Trophoblast cell (in vitro differentiated cells and primary cell): Measurements from ENCODE around the gene SRSF3.

Experiments
- DNase-seq, 2 donors: peaks; one replicate each; pipeline ENCODE4 v3.0.0-alpha.2; 2016
- H2AFZ ChIP-seq: 2 replicates; pipeline ENCODE4 v1.6.1; 2013; ENCODE audit warnings: low read length, moderate library complexity, mild to moderate bottlenecking; ENCODE audit not compliant: insufficient read depth, poor library complexity
- H2AK5ac ChIP-seq: 2 replicates; pipeline ENCODE4 v1.6.1; 2013; ENCODE audit warnings: mild to moderate bottlenecking, low read length
- H2BK120ac ChIP-seq: 2 replicates; pipeline ENCODE4 v1.6.1; 2013; ENCODE audit warnings: low read length, mild to moderate bottlenecking, moderate library complexity; ENCODE audit not compliant: insufficient read depth, poor library complexity
- H2BK12ac ChIP-seq: 2 replicates; pipeline ENCODE4 v1.6.1; 2013; ENCODE audit warnings: mild to moderate bottlenecking, low read length, moderate library complexity
- H2BK5ac ChIP-seq: 2 replicates; pipeline ENCODE4 v1.6.1; 2013; ENCODE audit warnings: low read length, low read depth, moderate library complexity, mild to moderate bottlenecking; ENCODE audit not compliant: poor library complexity
- H3K14ac ChIP-seq: 2 replicates; pipeline ENCODE4 v1.6.1; 2013; ENCODE audit warnings: mild to moderate bottlenecking, low read length
- H3K18ac ChIP-seq: 2 replicates; pipeline ENCODE4 v1.6.1; 2013; ENCODE audit warnings: mild to moderate bottlenecking, low read length
- H3K23ac ChIP-seq: 2 replicates; pipeline ENCODE4 v1.6.1; 2013; ENCODE audit warnings: low read length
- H3K27ac ChIP-seq: 2 replicates; pipeline ENCODE4 v1.5.1; 2013; ENCODE audit warnings: low read depth, mild to moderate bottlenecking, inconsistent platforms, low read length, moderate library complexity
- H3K27me3 ChIP-seq: 2 replicates; pipeline ENCODE4 v1.6.1; 2013; ENCODE audit warnings: inconsistent platforms, mild to moderate bottlenecking, low read length, moderate library complexity; ENCODE audit not compliant: insufficient read depth
- H3K36me3 ChIP-seq, 2 experiments: 1 replicate in 1 of 2; 2 replicates in 1 of 2; pipeline ENCODE4 v1.6.1; 2013; ENCODE audit warnings: low read length in 2 of 2, mild to moderate bottlenecking in 2 of 2, moderate library complexity in 1 of 2; ENCODE audit not compliant: insufficient read depth in 2 of 2, control insufficient read depth in 1 of 2
- H3K4ac ChIP-seq: 2 replicates; pipeline ENCODE4 v1.6.1; 2013; ENCODE audit warnings: low read depth, mild to moderate bottlenecking, low read length, moderate library complexity
- H3K4me1 ChIP-seq, 2 experiments: 1 replicate in 1 of 2; 2 replicates in 1 of 2; pipeline ENCODE4 v1.6.1; 2013; ENCODE audit warnings: low read length in 2 of 2, mild to moderate bottlenecking in 2 of 2, moderate library complexity in 1 of 2; ENCODE audit not compliant: insufficient read depth in 2 of 2, control insufficient read depth in 1 of 2
- H3K4me2 ChIP-seq: 2 replicates; pipeline ENCODE4 v1.6.1; 2013; ENCODE audit warnings: inconsistent platforms, mild to moderate bottlenecking, low read length, moderate library complexity
- H3K4me3 ChIP-seq: 2 replicates; pipeline ENCODE4 v1.5.1; 2013; ENCODE audit warnings: mild to moderate bottlenecking, low read depth, low read length, inconsistent platforms
- H3K79me1 ChIP-seq: one replicate; pipeline ENCODE4 v1.6.1; 2013; ENCODE audit warnings: low read length
- H3K79me2 ChIP-seq: 2 replicates; pipeline ENCODE4 v1.6.1; 2013; ENCODE audit warnings: low read length, mild to moderate bottlenecking; ENCODE audit not compliant: control insufficient read depth, insufficient read depth, poor library complexity
- H3K9ac ChIP-seq: 2 replicates; pipeline ENCODE4 v1.6.1; 2013; ENCODE audit warnings: mild to moderate bottlenecking, low read length
- H3K9me3 ChIP-seq: 2 replicates; pipeline ENCODE4 v1.6.1; 2013; ENCODE audit warnings: low read depth, mild to moderate bottlenecking, control low read depth, inconsistent platforms, low read length; ENCODE audit not compliant: insufficient read depth
- H4K12ac ChIP-seq: 2 replicates; pipeline ENCODE4 v1.6.1; 2013; ENCODE audit warnings: low read depth, mild to moderate bottlenecking, low read length, moderate library complexity
- H4K8ac ChIP-seq: 2 replicates; pipeline ENCODE4 v1.6.1; 2013; ENCODE audit warnings: low read depth, mild to moderate bottlenecking, low read length, moderate library complexity
- H4K91ac ChIP-seq: one replicate; pipeline ENCODE4 v1.6.1; 2013; ENCODE audit warnings: low read depth, mild to moderate bottlenecking, low read length, moderate library complexity
- WGBS: extraction: QIAGEN DNeasy Blood & Tissue Kit; methylation state at CpG from one replicate; pipeline ENCODE4 v1.1.7; 2013; ENCODE audit warnings: missing lambda C conversion rate; ENCODE audit not compliant: insufficient read length, insufficient coverage; ENCODE audit errors: extremely low coverage; 5-methylcytosine and 5-hydroxymethylcytosine counted together

Gene SRSF3

DNA sequence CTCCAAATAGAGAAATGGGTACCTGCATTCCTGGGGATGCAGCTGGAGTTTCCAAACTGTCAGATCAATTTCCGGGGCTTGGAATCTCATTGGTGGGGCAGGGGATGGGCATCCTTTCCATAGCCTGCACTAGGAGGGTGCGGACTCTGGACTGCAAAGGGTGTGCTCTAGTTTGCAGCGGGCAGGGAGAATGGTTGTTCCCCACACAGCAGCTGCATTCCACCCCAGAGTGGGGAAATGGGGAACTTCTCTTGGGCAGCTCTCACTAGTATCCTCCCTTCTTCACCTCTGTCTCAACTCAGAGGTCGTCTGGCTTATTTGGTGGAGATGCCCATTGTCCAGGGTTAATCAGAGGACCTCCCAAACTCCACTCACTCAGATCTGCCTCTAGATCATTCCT lies 49.8 kb downstream of the SRSF3 start:
- Histone ChIP-seq H3K4me1 (peaks cover 0 to 3% of the 10 kb centered on the region in 2 experiments), H3K79me2 (no peaks in the 10 kb centered on the region), H3K9ac (no peak overlapping the region), H3K79me1 (no peaks in the 10 kb centered on the region), H3K4me3 (no peak overlapping the region), H4K8ac (no peak overlapping the region), H2BK120ac (no peak overlapping the region), H4K12ac (no peak overlapping the region), H3K27ac (no peak overlapping the region), H4K91ac (no peak overlapping the region), H2AK5ac (no peak overlapping the region), H3K27me3 (no peaks in the 10 kb centered on the region), H2AFZ (no peak overlapping the region), H3K18ac (no peak overlapping the region), H3K4me2 (no peak overlapping the region), H3K9me3 (no peaks in the 10 kb centered on the region), H3K14ac (no peak overlapping the region), H3K36me3 (no peaks in the 10 kb centered on the region), H2BK12ac (no peak overlapping the region), H3K4ac (no peak overlapping the region), H3K23ac (no peak overlapping the region), H2BK5ac (no peak overlapping the region)
- WGBS, result no CpG with 5 or more reads among the region's 4 CpGs
- no peak for DNase-seq

DNA sequence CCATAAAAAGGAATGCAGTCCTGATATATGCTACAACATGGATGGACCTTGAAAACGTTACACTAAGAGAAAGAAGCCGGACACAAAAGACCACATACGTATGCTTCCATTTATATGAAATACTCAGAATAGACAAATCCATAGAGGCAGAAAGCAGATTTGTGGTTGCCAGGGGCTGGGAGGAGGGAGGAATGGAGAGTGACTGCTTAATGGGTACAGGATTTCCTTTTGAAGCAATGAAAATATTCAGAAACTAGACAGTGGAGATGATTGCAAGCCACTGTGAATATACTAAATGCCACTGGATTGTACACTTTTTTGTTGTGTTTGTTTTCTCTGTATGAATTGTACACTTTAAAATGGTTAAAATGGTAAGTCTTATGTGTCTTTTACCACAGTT lies 54.9 kb downstream of the SRSF3 start:
- Histone ChIP-seq H3K36me3 (no peaks in the 10 kb centered on the region), H2BK5ac (no peak overlapping the region), H3K27ac (no peak overlapping the region), H3K9ac (no peak overlapping the region), H3K4me3 (no peak overlapping the region), H3K14ac (no peak overlapping the region), H2AFZ (no peak overlapping the region), H2AK5ac (no peak overlapping the region), H2BK120ac (no peak overlapping the region), H4K8ac (no peak overlapping the region), H3K4me2 (no peak overlapping the region), H3K79me2 (no peaks in the 10 kb centered on the region), H4K12ac (no peak overlapping the region), H3K9me3 (no peaks in the 10 kb centered on the region), H3K4me1 (peaks cover 3% of the 10 kb centered on the region in 2 experiments), H3K79me1 (no peaks in the 10 kb centered on the region), H4K91ac (no peak overlapping the region), H3K4ac (no peak overlapping the region), H3K27me3 (no peaks in the 10 kb centered on the region), H3K23ac (no peak overlapping the region), H2BK12ac (no peak overlapping the region), H3K18ac (no peak overlapping the region)
- WGBS, result no CpG with 5 or more reads among the region's 3 CpGs
- DNase-seq, result no peak

DNA sequence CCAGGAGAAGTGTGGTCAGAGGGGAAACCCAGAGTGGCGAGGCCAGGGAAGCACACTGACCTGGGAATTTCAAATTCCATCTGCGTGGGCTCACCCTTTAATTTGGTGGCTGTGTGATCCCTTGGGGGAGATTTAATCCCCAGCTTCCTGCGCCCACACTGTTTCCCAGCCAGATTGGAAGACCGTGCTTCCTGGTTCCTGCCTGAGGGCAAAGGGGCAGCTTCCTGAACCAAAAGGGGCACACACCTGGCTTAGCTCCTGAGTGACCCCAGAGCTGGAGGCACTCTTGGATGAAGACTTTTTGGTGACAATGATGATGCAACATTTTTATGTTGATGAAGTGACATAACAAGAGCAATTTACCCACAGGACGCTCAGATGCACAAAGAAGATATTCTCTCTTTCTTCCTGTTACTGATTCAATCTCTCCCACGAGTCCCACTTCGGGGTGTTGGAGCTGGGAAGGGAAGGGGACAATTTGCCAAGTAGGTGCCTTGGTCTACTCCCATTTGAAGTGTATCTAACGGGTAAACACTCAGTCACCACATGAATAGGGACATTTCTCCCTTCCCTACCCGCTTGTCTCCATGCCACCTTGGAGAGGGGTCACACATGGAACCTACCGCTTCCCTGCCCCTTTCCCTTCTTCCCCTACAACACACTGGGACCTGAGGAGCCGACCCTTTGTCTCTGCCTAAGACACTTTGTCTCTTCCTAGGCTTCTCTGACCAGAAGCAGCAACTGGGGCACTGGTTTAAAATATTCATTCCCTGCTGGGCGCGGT lies 55.7 kb downstream of the SRSF3 start:
- Histone ChIP-seq H3K79me2 (no peaks in the 10 kb centered on the region), H3K23ac (no peak overlapping the region), H3K4ac (no peak overlapping the region), H4K91ac (no peak overlapping the region), H3K36me3 (no peaks in the 10 kb centered on the region), H2AK5ac (peak overlapping the region; percentile 19), H3K9me3 (no peaks in the 10 kb centered on the region), H3K14ac (no peak overlapping the region), H3K4me3 (no peak overlapping the region), H3K27me3 (no peaks in the 10 kb centered on the region), H3K18ac (no peak overlapping the region), H2BK5ac (no peak overlapping the region), H2AFZ (no peak overlapping the region), H4K12ac (no peak overlapping the region), H3K4me2 (no peak overlapping the region), H3K9ac (no peak overlapping the region), H2BK12ac (no peak overlapping the region), H3K79me1 (no peaks in the 10 kb centered on the region), H2BK120ac (peak overlapping the region; percentile 38), H3K27ac (no peak overlapping the region), H3K4me1 (peaks cover 2 to 3% of the 10 kb centered on the region in 2 experiments), H4K8ac (no peak overlapping the region)
- no CpG with 5 or more reads among the region's 13 CpGs for WGBS
- no peak for DNase-seq

DNA sequence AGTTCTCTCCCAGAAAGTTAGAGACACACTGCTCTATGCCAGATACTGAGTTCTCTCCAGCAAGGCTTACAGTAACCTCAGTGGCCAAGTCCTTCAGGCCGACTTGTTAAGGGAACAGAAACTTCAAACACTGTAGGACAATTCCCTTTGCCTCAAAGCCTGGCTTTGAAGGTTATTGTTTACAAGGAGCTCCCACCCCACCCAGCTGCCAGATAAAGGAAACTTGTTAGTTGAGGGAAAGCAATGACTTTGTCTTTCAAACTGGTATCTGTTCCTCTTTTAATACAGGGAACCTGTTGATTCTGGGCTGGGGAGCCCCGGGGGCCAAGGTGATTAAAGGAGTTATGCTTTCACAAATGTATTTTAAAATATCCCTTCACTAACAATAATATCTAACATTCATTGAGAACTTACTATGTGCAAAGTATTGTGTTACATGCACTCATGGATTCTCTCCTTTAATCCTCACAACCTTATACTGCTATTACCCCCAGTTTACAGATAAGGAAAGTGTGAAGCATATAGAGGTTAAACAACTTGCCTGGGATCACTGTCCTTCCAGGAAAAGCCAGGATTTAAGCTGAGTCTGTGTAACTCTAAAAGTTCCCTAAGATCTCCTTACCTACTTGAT lies 56.8 kb downstream of the SRSF3 start:
- H3K4me3 ChIP-seq, result no peak overlapping the region

More for the DNA sequence above, 56.8 kb downstream of the SRSF3 start:
- peak overlapping the region; percentile 44 for H4K8ac ChIP-seq
- no peak overlapping the region for H2AFZ ChIP-seq
- H3K27ac ChIP-seq, result no peak overlapping the region
- H3K9me3 ChIP-seq, result no peaks in the 10 kb centered on the region
- no peak overlapping the region for H3K18ac ChIP-seq
- DNase-seq, result no peak
- H3K36me3 ChIP-seq, result no peaks in the 10 kb centered on the region
- H3K79me2 ChIP-seq, result no peaks in the 10 kb centered on the region
- H2BK120ac ChIP-seq, result no peak overlapping the region
- H4K12ac ChIP-seq, result no peak overlapping the region
- no peak overlapping the region for H3K4ac ChIP-seq
- H2AK5ac ChIP-seq, result no peak overlapping the region
- no peak overlapping the region for H4K91ac ChIP-seq
- no peak overlapping the region for H3K14ac ChIP-seq
- peaks cover 0 to 3% of the 10 kb centered on the region in 2 experiments for H3K4me1 ChIP-seq
- no CpG with 5 or more reads among the region's 2 CpGs for WGBS
- no peak overlapping the region for H2BK5ac ChIP-seq
- no peak overlapping the region for H3K9ac ChIP-seq
- H3K27me3 ChIP-seq, result no peaks in the 10 kb centered on the region
- no peaks in the 10 kb centered on the region for H3K79me1 ChIP-seq
- no peak overlapping the region for H2BK12ac ChIP-seq
- no peak overlapping the region for H3K4me2 ChIP-seq
- no peak overlapping the region for H3K23ac ChIP-seq
